ENCODE measurements around the gene DYRK3. TPM values are rescaled to one million over a fixed set of nuclear protein-coding genes. Genes with fewer than 3 reads are reported as not detected.

DYRK3 gene
- total RNA-seq, 1 donor from 2014 or later = 9.5 TPM

- ATAC-seq (no peak), DNase-seq (ENCODE audit: low spot score) (no peak)
- intact Hi-C loops (cut with DNase I) = no loop called here
Observed at GRCh38 chr1:206655471-206655882, 20.1 kb downstream of the DYRK3 start.

GRCh38 chr1:206656936-206657335, 21.6 kb downstream of the DYRK3 start:
- intact Hi-C loops (cut with DNase I) = no loop called here
- ATAC-seq = no peak

GRCh38 chr1:206657751-206658150, 22.4 kb downstream of the DYRK3 start:
- ATAC-seq = no peak
- intact Hi-C loops (cut with DNase I) = no loop called here
- no peak for DNase-seq (ENCODE audit: low spot score)

More at GRCh38 chr1:206656936-206657335, 21.6 kb downstream of the DYRK3 start:
- no peak for DNase-seq (ENCODE audit: low spot score)

- ATAC-seq (peak; percentile 37), DNase-seq (ENCODE audit: low spot score) (no peak)
- intact Hi-C loops (cut with DNase I) = no loop called here
Observed at GRCh38 chr1:206658264-206658980, 23.1 kb downstream of the DYRK3 start.

GRCh38 chr1:206658981-206659273, 23.6 kb downstream of the DYRK3 start:
- ATAC-seq (peak; percentile 9), DNase-seq (ENCODE audit: low spot score) (no peak)
- intact Hi-C loops (cut with DNase I) = no loop called here

- DNase-seq (ENCODE audit: low spot score) = no peak
- no peak for ATAC-seq
- intact Hi-C loops (cut with DNase I) = no loop called here
Observed at GRCh38 chr1:206660136-206660535, 24.8 kb downstream of the DYRK3 start.

GRCh38 chr1:206661161-206661820, 26.0 kb downstream of the DYRK3 start:
- no peak for DNase-seq (ENCODE audit: low spot score)
- intact Hi-C loops (cut with DNase I) = no loop called here
- ATAC-seq = no peak

- ATAC-seq = no peak
- no peak for DNase-seq (ENCODE audit: low spot score)
- intact Hi-C loops (cut with DNase I) = no loop called here
Observed at GRCh38 chr1:206662396-206663092, 27.2 kb downstream of the DYRK3 start.

- DNase-seq (ENCODE audit: low spot score) (no peak), ATAC-seq (no peak)
- intact Hi-C loops (cut with DNase I) = no loop called here
Observed at GRCh38 chr1:206663362-206663761, 28.0 kb downstream of the DYRK3 start.

- DNase-seq (ENCODE audit: low spot score) = no peak
- intact Hi-C loops (cut with DNase I) = no loop called here
- ATAC-seq = peak; percentile 87
Observed at GRCh38 chr1:206663832-206664652, 28.7 kb downstream of the DYRK3 start.

GRCh38 chr1:206664740-206665139, 29.4 kb downstream of the DYRK3 start:
- no peak for DNase-seq (ENCODE audit: low spot score)
- peak; percentile 16 for ATAC-seq
- intact Hi-C loops (cut with DNase I) = no loop called here

GRCh38 chr1:206666031-206666561, 30.8 kb downstream of the DYRK3 start:
- DNase-seq (ENCODE audit: low spot score) (no peak), ATAC-seq (no peak)
- intact Hi-C loops (cut with DNase I) = no loop called here

- intact Hi-C loops (cut with DNase I) = no loop called here
- ATAC-seq (no peak), DNase-seq (ENCODE audit: low spot score) (no peak)
Observed at GRCh38 chr1:206666954-206667665, 31.8 kb downstream of the DYRK3 start.

GRCh38 chr1:206668351-206668750, 33.0 kb downstream of the DYRK3 start:
- intact Hi-C loops (cut with DNase I) = no loop called here
- ATAC-seq = no peak
- no peak for DNase-seq (ENCODE audit: low spot score)

- ATAC-seq (no peak), DNase-seq (ENCODE audit: low spot score) (no peak)
- intact Hi-C loops (cut with DNase I) = no loop called here
Observed at GRCh38 chr1:206668874-206669410, 33.6 kb downstream of the DYRK3 start.

- ATAC-seq (no peak), DNase-seq (ENCODE audit: low spot score) (no peak)
- intact Hi-C loops (cut with DNase I) = no loop called here
Observed at GRCh38 chr1:206672011-206672688, 36.8 kb downstream of the DYRK3 start.

- no peak for DNase-seq (ENCODE audit: low spot score)
- intact Hi-C loops (cut with DNase I) = no loop called here
- peak; percentile 69 for ATAC-seq
Observed at GRCh38 chr1:206672844-206673758, 37.8 kb downstream of the DYRK3 start.

All from sciatic nerve (tissue), 2 donors.